Endothelial cell of coronary artery (primary cell): ENCODE results near the gene CSE1L. TPM values are rescaled to one million over a fixed set of nuclear protein-coding genes. Genes with fewer than 3 reads are reported as not detected.

Experiments
- total RNA-seq: library from RNA; depleted of rRNA; stranded (reverse); fragments of >200 nt; gene quantifications from 2 replicates; pipeline ENCODE4 v1.2.3, GENCODE V29; 2014

The CSE1L gene
- total RNA-seq = 90.0 and 108 TPM in 2 replicates

DNA sequence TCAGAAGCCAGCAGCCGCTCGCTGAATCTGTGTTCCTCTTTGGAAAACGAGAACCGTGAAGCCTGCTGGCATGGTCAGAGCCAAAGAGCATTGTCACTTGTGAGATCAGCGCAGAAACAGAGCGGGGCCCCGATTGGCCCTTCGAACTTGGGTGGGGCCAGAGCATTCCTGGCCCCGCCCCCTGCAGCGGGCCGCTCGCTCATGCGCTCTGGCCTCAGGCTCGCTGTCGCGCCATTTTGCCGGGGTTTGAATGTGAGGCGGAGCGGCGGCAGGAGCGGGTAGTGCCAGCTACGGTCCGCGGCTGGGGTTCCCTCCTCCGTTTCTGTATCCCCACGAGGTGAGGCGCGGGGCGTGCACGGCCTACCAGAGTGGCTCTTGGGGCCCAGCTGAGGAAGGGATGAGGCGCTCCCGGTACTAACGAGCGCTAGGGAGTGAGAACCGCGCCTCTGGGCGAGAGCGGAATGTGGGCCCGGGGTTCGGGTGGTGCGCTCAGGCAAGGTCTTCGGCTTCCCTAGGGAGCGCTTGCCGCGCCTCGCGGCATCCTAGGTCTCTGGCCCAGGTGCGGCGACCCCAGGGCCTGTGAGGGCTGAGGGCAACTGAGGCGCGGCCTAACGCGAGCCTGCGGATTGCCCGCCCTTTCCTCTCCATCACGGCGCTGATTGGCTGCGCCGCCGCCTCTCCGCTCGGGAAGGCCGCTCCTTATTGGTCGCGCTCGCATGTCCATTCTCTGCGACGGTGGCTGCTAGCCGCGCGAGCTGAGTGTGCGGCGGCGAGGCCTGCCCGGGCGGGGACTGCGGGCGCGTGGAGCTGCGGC, at the start of gene CSE1L:
TSS of gene CSE1L (plus strand) at position 226 of the 814 bp plus-strand sequence. CDS start 12,152 bp downstream, outside the sequence.

Other genes with a start within 250 kb of the CSE1L start
- gene PREX1, start 218.3 kb upstream of the CSE1L start, total RNA-seq = 61.7 and 129 TPM in 2 replicates
- gene ARFGEF2, start 124.6 kb upstream of the CSE1L start, total RNA-seq = 47.6 and 50.9 TPM in 2 replicates
- gene STAU1, start 142.0 kb downstream of the CSE1L start, total RNA-seq = 45.3 and 49.6 TPM in 2 replicates
- 25.6 and 30.5 TPM in 2 replicates for gene DDX27, start 173.1 kb downstream of the CSE1L start, total RNA-seq
- 33.9 and 44.7 TPM in 2 replicates for gene ZNFX1, start 231.7 kb downstream of the CSE1L start, total RNA-seq